Measurements from ENCODE around the gene PPP1R14C. TPM values are rescaled to one million over a fixed set of nuclear protein-coding genes. Genes with fewer than 3 reads are reported as not detected.
"Not testable (repeated sequence)": the region's sequence is repeated elsewhere in the genome, so short reads cannot be mapped to it uniquely, and the experiment has no call there.

The PPP1R14C gene
- total and polyA plus RNA-seq, 8 donors = 0.09 to 7.3 (median 0.74) TPM

GRCh38 chr6:150186129-150186898, 43.5 kb downstream of the PPP1R14C start:
- Histone ChIP-seq H3K4me1 (no peaks in the 10 kb centered on the region), H3K9me3 (no peaks in the 10 kb centered on the region), H3K27me3 (no peaks in the 10 kb centered on the region), H3K27ac (no peak overlapping the region), H3K4me3 (no peak overlapping the region), H3K36me3 (no peaks in the 10 kb centered on the region)
- FAIRE-seq (no peak), DNase-seq (no peak), ATAC-seq (no peak)
- no peak for TF ChIP-seq CTCF (IDR thresholded peaks at IDR 0.05)
- WGBS, 2 donors = 89 to 98% methylated on average over 9 of the region's 9 CpGs
- intact Hi-C loops (cut with DNase I) = no loop called here

- H3K4me1 ChIP-seq; intact Hi-C loops (cut with DNase I); ATAC-seq; DNase-seq; H3K27me3 ChIP-seq; H3K4me3 ChIP-seq; H3K9me3 ChIP-seq; H3K36me3 ChIP-seq; H3K27ac ChIP-seq; FAIRE-seq: not testable (repeated sequence)
- 86 to 94% methylated on average over 2 of the region's 2 CpGs for WGBS, 2 donors
Observed at GRCh38 chr6:150187433-150187832, 44.6 kb downstream of the PPP1R14C start.

DNA sequence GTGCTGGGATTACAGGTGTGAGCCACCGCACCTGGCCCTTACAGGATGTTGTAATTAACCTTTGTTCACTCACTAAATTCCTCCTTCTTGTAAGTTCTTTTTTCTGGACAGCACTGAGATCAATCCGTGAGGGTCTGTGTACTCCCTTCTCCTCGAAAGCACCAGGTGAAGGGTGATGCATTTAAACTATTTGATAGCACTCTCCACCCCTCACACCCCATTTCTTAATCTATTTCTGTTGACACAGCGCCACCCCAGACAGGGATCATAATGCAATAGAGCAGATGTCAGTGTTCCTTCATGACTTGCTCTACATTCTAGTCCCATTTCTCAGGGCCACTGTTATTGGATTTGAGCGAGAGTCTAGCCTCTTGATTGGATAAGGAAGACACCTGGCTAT, 46.3 kb downstream of the PPP1R14C start:
- H3K27ac ChIP-seq = no peak overlapping the region
- H3K36me3 ChIP-seq = no peaks in the 10 kb centered on the region
- 61 to 73% methylated on average over 5 of the region's 5 CpGs for WGBS, 2 donors
- H3K4me3 ChIP-seq = no peak overlapping the region
- intact Hi-C loops (cut with DNase I) = no loop called here
- no peak for FAIRE-seq
- no peaks in the 10 kb centered on the region for H3K4me1 ChIP-seq
- no peak for ATAC-seq
- no peaks in the 10 kb centered on the region for H3K9me3 ChIP-seq
- DNase-seq = no peak
- no peak for TF ChIP-seq CTCF (IDR thresholded peaks at IDR 0.05)
- no peaks in the 10 kb centered on the region for H3K27me3 ChIP-seq

DNA sequence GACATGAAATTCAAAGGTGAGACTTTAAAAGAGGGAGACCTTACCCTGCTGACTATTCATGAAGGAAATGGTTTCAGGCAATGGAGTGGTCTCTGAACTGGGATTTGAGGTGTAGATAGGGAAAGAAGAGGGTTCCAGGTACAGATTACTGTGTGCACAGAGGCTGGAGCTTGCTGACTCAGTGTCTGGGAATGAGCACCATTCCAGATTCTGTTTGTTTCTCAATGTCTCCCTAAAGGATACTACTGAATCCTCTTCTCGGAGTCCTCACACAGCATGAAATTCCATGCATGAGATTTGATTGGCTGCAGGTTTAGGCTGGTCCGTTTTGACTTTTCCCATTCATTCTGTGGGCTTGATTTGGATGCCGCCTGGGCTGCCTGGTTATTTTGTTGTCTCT, 49.0 kb downstream of the PPP1R14C start:
- intact Hi-C loops (cut with DNase I) = no loop called here
- ATAC-seq (no peak), DNase-seq (no peak), FAIRE-seq (no peak)
- no peaks in the 10 kb centered on the region for H3K4me1 ChIP-seq
- H3K4me3 ChIP-seq = no peak overlapping the region
- no peaks in the 10 kb centered on the region for H3K27me3 ChIP-seq
- TF ChIP-seq CTCF (IDR thresholded peaks at IDR 0.05) = no peak
- no peaks in the 10 kb centered on the region for H3K36me3 ChIP-seq
- H3K9me3 ChIP-seq = no peaks in the 10 kb centered on the region
- no peak overlapping the region for H3K27ac ChIP-seq
- WGBS, 2 donors = 80 to 92% methylated on average over 3 of the region's 3 CpGs

DNA sequence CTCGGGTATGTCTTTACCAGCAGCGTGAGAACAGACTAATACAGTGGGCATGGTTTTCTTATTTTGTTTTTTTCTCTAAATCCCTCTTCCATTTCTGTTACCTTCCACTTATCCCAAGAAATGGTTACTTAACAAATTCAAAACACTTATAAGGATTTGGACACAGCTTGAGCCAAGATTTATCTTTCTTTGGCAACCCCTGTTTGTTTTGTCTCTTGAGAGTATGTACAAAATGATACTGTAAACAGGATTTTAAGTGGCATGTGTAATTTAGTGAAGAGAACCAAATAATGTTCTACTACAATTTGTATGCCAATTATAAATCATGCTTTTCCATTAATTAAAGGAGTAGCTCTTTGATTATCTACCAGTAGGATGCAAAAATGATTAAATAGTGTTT, 51.4 kb downstream of the PPP1R14C start:
- WGBS, 2 donors = 77 to 94% methylated on average over 2 of the region's 2 CpGs
- intact Hi-C loops (cut with DNase I) = no loop called here
- no peak for ATAC-seq
- no peak for TF ChIP-seq CTCF (IDR thresholded peaks at IDR 0.05)
- H3K27ac ChIP-seq = no peak overlapping the region
- H3K9me3 ChIP-seq = no peaks in the 10 kb centered on the region
- H3K4me1 ChIP-seq = no peaks in the 10 kb centered on the region
- H3K4me3 ChIP-seq = no peak overlapping the region
- H3K27me3 ChIP-seq = no peaks in the 10 kb centered on the region
- FAIRE-seq = no peak
- no peak for DNase-seq
- H3K36me3 ChIP-seq = no peaks in the 10 kb centered on the region
